HG03097 (cell line): ENCODE data around the gene MSTO1.
"Not testable (repeated sequence)": the region's sequence is repeated elsewhere in the genome, so short reads cannot be mapped to it uniquely, and the experiment has no call there.

ENCODE experiments used
- ATAC-seq: cut with Tn5 transposase; IDR thresholded peaks from one replicate; pipeline ENCODE4 v1.9.1; 2021; ENCODE audit not compliant: unreplicated experiment, low FRiP score

The MSTO1 gene

DNA sequence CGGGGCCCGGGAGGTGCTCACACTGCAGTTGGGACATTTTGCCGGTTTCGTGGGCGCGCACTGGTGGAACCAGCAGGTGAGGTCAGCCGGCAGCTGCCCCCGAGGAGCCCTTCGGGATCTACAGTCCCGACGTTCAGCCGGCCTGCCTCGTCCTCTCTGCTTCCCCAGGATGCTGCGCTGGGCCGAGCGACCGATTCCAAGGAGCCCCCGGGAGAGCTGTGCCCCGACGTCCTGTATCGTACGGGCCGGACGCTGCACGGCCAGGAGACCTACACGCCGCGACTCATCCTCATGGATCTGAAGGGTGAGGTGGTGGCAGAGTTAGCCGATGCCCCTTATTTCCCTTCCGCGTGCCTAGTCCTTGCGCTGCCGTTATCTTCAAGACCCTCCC is 234 bp downstream of the MSTO1 start:
- ATAC-seq = peak; percentile 27

DNA sequence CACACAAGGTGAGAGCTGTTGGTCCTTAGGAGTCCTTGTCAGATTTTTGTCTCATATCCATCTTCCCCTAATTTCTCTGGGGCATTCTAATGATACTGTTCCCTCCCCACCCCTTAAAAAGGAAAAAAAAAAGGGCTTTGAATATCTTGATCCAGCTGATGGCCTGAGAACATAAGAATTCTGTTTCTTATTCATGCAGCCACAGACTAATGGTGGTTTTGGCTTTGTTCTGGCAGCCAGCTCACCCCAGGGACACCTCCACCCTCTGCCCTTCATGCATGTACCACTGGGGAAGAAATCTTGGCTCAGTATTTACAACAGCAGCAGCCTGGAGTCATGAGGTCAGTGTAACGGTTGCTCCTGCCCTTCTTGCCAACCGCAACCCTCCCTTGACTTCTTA is 3.2 kb downstream of the MSTO1 start:
- not testable (repeated sequence) for ATAC-seq

DNA sequence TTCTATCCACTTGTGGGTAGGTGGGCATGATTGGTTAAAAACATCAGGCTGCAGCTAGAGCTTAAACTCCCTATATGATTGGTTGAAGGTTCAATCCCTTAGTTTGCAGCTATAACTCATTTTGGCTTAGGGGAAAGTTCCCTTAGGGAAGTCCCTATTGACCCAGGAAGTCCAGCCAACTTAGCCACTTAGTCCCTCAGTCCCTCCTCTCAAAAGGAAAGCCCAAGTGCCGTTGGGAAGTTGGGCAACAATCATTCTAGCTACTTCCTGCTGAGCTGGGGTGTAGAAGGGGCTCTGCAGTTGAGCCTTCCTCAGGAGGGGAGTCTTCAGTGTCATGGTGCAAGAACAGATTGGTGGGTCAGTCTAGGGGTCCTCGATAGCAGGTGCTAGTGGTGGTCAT is 12.2 kb downstream of the MSTO1 start:
- no peak for ATAC-seq

DNA sequence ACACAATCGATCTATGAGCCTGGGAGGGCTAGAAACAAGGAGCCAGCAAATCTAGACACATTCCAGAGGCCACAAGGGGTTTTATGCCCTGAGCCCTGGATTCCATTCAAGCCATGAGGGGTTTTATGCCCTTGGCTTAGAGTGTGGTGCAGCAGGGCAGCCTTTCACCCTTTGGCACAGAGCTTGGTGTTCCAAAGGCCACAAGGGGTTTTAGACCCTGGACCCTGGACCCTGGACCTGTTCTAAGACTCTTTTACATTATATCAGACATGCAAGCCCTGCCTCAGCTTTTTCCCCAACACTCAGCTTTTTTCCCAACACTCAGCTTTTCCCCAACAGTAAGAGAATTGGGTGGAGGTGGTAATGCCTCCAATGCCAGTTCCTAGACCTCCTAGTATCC is 13.3 kb downstream of the MSTO1 start:
- no peak for ATAC-seq

DNA sequence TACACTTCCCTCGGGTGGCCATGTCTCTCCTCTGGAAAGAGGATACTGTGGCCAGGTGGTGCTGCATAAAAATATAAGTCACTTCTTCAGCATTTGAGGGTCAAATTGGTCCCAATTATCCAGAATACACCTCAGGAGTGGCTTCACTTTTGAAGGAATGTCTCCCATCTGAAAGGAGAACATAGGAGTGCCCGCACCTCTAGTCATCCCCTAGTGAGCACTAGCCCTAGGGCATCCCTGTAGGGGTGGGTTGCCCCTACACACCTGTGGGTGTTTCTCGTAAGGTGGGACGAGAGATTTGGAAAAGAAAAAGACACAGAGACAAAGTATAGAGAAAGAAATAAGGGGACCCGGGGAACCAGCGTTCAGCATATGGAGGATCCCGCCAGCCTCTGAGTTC is 16.4 kb downstream of the MSTO1 start:
- not testable (repeated sequence) for ATAC-seq

DNA sequence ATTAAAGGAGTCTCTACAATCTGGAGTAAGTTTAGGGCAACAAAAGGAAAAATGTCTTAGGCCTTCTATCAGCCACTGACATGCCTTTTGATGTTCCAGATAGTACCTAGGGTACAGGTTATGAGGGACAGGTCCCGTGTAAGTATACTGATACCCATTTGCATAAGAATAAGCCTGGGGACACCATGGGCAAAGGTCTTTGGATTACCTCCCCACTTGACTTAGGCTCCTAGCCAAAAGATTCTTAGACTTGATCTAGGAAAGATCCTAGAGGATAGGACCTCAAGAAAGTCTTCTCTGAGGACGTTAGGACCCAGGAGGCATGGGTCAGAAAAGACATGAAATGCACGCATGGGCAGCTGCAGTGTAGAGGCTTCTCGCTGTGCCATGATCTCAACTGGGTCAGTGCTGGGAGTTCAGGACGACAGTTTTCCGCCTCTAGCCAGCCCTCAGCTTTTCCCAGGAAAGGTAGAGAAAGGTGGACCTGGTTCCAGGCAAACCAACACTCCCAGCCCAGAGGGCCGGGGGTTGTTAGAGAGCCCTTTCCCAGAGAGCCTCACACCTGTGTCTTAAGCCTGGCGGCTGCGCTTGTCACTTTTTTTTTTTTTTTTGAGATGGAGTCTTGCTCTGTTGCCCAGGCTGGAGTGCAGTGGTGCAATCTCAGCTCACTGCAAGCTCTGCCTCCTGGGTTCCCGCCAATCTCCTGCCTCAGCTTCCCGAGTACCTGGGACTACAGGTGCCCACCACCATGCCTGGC is 26.6 kb downstream of the MSTO1 start:
- ATAC-seq = no peak

DNA sequence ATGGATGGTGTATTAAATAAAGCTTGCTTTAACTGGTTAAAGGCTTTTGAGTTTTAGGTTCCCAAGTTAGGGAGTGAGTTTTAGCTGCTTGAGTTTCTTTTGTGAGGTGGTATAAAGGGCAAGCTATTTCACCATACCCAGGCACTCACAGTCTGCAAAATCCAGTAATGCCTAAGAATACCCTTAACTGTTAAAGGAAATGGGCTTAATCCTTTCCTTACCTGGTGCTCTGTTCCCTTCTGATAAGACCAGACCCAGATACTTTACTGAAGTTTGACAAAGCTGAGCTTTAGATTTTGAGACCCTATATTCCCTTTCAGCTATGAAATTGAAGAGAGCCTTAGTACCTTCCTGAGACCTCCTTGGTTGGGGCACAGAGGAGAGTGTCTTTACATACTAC is 30.3 kb downstream of the MSTO1 start:
- no peak for ATAC-seq

DNA sequence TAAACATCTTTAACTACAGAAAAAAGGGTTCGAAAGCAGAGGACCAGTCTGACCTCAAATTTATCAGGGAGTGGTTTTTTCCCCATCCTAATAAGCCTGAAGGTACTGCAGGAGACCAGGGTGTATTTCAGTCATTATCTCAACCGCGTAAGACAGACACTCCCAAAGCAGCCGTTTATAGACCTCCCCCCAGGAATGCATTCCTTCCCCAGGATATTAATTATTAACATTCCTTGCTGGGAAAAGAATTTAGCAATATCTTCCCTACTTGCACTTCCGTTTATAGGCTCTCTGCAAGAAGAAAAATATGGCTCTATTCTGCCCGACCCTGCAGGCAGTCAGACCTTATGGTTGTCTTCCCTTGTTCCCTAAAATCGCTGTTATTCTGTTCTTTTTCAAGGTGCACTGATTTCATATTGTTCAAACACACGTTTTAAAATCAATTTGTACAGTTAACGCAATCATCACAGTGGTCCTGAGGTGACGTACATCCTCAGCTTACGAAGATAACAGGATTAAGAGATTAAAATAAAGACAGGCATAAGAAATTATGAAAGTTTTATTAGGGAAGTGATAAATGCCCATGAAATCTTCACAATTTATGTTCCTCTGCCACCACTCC is 32.7 kb downstream of the MSTO1 start:
- ATAC-seq = not testable (repeated sequence)

DNA sequence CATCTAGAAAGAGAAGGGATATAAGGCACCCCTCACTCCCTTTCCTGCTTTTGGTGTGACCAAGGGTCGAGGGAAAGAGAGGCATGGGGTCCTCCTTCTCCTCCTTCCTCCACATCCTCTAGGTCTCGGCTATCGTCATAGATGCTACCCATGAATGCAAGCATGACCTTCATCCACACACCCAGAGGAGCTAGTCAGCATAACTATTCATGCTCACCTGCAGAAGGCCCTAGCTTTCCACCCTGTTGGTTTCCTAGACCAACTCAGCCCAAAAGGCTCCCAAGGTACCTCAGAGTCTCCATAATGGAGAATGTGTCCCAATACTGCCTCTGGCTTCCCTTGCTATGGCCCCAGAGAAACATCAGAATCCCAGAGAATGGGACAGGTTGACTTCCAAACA is 33.2 kb downstream of the MSTO1 start:
- no peak for ATAC-seq

DNA sequence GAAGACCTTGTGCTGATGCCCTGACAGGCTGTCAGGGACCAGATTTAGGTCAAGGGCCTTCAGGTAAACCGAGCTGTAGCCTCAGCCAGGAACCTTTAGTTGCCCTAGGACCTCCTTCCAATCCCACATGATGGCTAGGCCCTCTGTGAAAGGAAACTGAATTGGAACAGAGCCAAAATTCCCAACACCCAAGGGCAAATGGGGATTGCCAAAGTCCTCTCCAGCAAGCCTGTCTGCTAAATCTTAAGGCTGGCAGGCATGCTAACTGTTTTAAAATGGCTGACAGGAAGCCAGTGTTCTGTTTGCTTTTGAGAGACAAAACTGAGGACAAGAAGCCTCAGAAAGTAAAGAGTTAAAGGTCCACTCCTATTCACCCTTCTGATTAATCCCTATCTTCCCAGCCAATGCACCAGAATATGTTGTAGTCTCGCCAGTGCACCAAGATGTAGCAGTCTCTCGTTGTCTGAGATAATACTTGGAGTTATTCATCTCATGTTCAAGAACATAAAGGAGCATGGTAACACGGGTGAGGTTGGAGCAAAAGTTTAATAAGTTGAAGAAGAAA is 35.1 kb downstream of the MSTO1 start:
- no peak for ATAC-seq

DNA sequence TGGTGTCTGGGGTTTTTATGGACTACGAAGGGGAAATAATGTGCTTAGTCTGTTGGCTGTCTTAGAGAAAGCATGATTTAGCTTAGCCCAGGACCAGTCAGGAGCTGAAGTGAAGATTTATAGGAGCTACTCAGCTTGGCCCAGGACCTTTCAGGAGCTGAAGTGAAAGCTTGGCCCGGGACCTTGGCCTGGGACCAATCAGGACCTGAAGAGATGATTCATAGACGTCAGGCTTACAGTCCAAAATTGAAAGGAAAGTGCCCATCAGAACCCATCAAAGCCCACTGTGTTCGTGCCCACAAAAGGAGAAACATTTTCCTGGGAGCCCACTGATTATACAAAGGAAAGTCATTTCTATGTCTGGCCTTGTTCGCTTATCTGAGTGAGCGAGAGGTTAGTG is 35.6 kb downstream of the MSTO1 start:
- no peak for ATAC-seq

DNA sequence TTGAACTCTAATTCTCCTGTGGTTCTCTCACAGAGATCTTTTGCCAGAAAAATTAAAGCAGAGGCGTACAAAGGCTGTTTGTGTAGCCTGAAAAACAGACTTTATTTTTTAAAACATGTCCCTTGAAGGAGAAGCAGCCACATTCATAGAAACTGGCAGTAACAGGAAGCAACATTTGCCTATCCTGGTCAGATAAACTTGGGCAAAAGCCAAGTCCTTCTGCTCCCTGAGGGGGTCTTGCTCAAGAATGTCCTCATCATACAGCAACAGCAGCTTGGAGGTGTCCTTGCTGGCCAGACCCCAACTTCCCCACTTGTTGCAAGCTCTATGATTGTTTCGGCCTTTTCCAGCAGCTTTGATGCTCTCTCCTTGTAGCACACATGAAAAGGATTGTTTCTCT is 36.3 kb downstream of the MSTO1 start:
- no peak for ATAC-seq

DNA sequence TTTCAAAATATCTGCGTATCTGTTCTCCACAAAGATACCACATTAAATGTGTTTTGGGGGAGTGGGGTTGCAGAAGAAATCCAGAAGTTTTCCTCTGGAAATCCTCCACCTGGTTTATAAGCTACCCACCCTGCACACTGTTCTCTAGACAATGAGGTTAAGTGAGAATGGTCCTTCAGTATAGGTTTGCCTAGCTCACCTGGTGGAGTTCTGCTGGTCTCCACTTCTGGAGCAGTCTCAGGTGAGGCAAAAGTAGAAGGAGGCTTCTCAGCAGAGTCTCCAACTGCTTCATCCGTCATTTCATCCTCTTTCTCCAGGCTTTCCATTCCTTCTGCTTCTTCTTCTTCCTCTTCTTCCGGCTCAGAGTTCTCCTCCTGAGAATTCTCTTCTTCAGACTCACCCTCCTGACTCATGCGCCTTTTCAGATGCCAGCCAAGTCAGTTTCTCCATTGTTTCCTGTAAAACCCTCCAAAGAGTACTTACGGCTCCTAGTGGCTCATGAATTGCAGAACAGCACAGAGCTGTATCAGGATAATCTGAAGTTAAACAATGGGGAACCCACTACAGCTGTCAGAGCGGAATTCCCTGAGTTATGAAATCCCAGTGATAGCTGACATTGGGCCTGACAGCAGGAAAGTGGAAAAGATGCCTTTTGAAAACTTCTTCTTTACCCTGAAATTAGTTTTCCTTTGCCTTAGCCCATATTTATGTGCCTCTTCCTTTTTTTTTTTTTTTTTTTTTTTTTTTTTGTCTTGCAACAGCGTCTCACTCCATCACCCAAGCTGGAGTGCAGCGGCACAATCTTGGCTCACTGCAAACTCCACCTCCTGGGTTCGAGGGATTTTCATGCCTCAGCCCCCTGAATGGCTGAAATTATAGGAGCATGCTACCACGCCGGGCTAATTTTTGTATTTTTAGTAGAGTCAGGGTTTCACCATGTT is 38.5 kb downstream of the MSTO1 start:
- no peak for ATAC-seq

DNA sequence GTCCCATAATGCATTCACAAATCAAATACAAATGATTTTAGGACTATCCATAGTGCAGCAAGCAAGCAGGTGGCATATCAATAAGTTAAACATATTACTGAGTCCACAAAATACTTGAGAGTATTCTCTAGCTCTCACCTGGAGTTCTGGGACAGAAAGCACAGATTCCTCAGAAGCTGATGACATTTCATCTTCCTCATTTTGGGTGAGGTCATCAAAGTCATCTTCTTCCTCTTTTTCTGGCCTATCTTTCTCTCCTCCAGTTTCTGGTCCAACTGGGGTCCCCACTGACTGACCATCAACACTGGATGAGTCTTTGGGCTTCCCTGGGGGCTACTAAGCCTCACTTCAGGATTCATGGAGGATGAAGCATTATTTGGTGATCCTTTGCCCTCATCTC is 39.7 kb downstream of the MSTO1 start:
- no peak for ATAC-seq

DNA sequence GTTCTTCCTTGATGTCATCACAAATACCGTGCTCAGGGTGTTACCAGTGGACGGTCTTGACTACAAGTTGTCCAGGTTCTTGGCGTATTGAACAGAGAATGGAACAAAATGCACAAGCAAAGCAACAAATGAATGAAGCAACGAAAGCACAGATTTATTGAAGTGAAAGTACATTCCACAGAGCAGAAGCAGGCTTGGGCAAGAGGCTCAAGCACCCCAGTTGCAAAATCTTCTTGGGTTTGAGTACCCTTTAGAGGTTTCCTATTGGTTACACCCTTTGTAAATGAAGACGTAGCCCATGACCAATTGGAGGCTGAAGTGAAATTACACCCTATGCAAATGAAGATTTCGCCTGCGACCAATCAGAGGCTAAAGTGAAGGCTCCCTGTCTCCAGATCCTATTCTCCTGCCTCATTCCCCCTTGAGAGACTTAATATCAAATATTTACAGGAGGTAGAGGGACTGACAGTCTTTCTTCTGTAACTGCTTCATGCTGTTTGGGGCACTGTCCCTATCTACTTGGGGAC is 40.3 kb downstream of the MSTO1 start:
- no peak for ATAC-seq

DNA sequence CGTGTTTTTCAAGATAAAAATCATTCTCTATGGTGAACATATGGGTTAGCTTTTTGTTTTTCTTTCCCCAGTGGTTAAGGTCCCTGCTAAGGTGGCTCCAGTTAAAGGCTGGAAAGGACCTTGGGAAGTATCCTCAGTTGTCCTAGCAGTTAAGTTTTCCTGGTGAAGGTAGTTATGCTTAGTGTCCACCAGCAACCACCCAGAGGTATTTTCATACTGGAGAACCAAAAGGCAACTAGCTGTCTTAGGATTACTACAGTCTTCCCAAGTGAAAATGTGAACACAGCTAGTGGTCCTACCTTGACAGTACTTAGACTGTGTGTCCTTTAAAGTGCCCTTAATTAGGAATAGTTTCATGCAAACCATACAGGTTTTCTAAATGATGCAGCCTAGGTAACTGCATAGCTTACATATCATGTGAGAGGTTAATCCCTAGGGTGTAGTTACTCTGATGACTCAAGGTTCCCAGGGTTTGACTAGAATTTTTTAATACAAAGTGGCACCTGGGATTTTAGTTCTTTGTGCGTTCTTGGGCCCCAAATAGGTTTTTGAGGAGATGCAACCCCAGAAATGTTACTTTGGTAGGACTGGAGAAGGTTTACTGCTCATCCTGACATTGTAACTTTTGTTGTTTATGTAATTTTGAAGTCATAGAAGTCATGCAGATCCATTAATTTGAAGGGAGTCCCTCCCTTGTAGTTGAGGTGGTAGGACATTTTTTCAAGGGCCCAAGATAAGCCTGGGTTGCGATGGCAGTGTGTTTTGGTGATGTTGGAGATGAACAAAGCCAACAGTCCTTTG is 42.0 kb downstream of the MSTO1 start:
- no peak for ATAC-seq

DNA sequence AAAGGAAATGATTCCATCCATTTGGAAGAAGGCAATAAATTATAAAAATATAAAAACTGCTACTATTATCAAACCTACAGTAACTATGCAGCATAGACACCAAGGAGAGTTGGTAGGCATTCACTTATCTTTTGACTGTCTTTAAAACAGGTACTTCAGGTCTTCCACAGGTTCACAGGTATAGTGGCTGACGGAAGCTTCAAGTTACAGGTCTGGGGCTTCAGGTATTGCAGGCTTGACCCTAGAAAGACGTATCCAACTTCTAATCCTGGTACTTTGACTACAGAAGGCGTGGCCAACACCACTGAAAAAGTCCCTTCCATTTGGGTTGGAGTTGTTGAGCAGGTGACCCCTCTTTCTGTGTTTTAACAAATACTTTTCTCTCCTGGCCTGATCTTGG is 42.9 kb downstream of the MSTO1 start:
- ATAC-seq = no peak

DNA sequence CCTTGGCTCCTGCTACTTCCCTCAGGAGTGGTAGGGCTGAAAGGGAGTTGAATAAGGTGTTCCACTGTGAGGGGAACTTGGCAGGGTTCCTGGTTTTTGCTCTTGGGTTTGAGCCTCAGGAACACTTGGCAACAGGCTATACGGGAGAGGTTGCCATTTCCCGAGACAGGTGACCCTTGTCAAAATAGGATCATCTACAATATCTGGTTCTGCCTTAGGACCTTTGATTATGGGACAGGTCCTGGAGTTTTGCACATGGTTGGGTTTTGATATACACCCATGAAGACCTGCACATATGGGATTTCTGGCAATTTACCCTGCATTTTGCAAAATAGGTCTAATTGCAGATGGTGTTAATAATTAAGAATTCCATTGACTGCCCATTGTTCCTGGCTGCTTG is 47.4 kb downstream of the MSTO1 start:
- no peak for ATAC-seq

DNA sequence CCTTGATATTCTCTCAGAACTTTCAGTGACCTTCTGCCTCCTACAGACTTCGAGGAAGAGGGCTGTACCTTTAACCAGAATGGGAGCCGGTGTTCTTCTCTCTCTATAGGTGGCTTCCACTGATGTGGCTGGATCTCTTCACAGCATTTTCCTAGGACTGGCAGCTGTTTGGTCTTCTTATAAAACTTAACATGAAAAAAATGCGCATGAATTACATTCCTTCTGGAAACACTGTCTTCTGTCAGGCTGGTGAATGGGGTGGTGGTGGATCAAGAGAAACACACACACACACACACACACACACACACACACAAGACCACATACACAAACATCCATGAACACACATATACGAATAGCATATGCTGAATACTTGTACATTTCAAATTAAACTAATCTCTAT is 51.2 kb downstream of the MSTO1 start:
- ATAC-seq = not testable (repeated sequence)
